ENCODE measurements around the gene EFHB. TPM values are rescaled to one million over a fixed set of nuclear protein-coding genes. Genes with fewer than 3 reads are reported as not detected.

Gene EFHB, protein sequence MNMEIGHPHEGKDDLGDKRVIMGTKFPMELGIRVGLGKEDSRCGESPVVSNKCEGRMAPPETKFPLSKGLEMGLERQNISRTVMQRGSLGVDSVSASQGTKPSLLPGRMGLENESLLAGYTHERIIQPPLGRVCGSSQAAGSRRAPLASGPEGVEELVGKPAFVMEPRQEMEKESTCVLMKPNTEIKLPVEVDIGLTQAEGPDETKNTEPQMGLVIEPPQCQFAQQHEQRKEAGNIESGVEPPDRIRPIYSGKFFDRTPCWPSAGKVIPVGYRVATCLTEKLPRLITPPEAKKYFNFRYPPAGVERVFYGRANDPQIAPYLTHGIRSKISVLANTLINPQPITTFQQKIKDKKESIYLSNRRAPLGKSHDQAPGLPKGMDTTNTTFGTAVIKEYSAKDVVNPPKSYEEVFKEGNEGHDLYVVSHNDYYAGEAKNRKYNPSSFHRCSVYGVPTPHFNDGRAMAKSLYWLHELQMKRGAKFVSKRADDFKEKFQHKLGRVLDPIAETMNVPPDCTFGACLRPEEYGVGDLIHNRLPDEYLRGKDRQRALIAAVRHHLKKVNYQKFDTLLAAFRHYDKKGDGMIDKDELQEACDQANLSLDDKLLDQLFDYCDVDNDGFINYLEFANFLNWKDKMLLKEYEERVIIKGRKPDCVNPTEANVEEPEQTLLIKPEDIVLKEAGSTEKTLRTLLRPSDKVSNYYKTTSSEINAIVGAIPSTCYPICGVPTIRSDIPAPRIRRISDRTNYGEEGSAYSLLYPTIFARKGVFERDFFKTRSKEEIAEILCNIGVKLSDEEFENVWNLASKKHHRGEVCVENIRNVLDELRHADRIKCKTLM
- total RNA-seq (0.15 and 1.0 TPM in 2 replicates), polyA plus RNA-seq (0.39 and 0.61 TPM in 2 replicates)

DNA sequence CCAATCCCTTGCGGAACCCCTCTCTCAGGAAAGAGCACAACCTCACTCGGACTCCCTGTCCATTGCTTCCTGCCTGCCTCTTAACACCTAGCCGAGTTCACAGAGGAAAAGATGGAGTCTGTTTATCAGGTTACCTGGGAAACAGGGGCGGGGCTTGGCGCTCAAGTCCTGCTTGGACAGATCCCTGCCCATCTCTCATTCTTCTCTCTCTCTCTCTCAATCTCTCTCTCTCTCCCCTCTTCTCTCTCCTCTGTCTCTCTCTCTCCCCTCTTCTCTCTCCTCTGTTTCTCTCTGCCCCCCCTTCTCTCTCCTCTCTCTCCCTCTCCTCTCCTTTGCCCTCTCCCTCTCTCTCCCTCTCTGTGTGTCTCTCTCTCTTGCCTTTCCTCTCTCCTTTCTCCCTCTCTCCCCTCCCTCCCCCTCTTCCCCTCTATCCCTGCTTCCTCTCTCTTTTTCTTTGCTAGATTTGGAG lies at the start of gene EFHB:
EFHB (minus strand) TSS at position 120 of the 469 bp plus-strand sequence. CDS start 199 bp downstream, outside the sequence.
- Histone ChIP-seq H3K27ac (no peak within 1 kb of the TSS), H3K4me1 (ENCODE audit: low read depth) (no peaks in the 10 kb centered on the region), H3K36me3 (no peaks in the 10 kb centered on the region), H3K27me3 (no peaks in the 10 kb centered on the region), H3K9me3 (ENCODE audit: low read depth) (no peaks in the 10 kb centered on the region), H3K4me3 (no peak within 1 kb of the TSS)
- peak; percentile 53 to 66 for DNase-seq (ENCODE audit: low read depth in 1 of 2, low spot score in 1 of 2)
- TF ChIP-seq, protein P1, sequence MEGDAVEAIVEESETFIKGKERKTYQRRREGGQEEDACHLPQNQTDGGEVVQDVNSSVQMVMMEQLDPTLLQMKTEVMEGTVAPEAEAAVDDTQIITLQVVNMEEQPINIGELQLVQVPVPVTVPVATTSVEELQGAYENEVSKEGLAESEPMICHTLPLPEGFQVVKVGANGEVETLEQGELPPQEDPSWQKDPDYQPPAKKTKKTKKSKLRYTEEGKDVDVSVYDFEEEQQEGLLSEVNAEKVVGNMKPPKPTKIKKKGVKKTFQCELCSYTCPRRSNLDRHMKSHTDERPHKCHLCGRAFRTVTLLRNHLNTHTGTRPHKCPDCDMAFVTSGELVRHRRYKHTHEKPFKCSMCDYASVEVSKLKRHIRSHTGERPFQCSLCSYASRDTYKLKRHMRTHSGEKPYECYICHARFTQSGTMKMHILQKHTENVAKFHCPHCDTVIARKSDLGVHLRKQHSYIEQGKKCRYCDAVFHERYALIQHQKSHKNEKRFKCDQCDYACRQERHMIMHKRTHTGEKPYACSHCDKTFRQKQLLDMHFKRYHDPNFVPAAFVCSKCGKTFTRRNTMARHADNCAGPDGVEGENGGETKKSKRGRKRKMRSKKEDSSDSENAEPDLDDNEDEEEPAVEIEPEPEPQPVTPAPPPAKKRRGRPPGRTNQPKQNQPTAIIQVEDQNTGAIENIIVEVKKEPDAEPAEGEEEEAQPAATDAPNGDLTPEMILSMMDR (IDR thresholded peaks at IDR 0.05; ENCODE audit: low read depth, low read length): no peak

GRCh38 chr3:19972054-19972453 lies 38.0 kb upstream of the EFHB start:
- TF ChIP-seq, protein P1 (IDR thresholded peaks at IDR 0.05; ENCODE audit: low read depth, low read length): no peak
- Histone ChIP-seq H3K4me3 (no peak overlapping the region), H3K36me3 (peaks cover 29% of the 10 kb centered on the region), H3K9me3 (ENCODE audit: low read depth) (no peaks in the 10 kb centered on the region), H3K4me1 (ENCODE audit: low read depth) (no peaks in the 10 kb centered on the region), H3K27me3 (no peaks in the 10 kb centered on the region), H3K27ac (no peak overlapping the region)
- DNase-seq (ENCODE audit: low read depth in 1 of 2, low spot score in 1 of 2): peak in 1 of 2 donors; percentile 44

DNA sequence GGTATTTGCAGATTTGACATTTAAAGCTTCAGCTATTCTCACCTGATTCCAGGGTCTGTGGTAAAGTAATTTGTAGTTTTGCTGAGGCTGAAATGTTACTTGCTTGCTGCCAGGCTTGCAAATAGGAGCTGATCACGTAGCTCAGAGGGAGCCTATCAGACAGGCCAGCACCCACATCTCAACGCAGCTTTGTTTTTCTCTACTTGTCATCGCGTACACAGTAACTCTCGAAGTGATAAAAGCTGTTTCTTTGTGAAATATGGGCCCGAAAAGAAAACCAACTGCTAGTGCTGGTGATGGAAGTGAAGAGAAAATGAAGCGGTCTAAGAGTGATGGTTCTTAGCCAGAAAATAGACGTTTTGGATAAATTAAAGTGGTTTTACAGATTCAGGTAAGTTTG lies 36.3 kb upstream of the EFHB start:
- Histone ChIP-seq H3K27ac (peak overlapping the region; percentile 16), H3K27me3 (no peaks in the 10 kb centered on the region), H3K4me1 (ENCODE audit: low read depth) (no peaks in the 10 kb centered on the region), H3K4me3 (no peak overlapping the region), H3K9me3 (ENCODE audit: low read depth) (no peaks in the 10 kb centered on the region), H3K36me3 (peaks cover 12% of the 10 kb centered on the region)
- TF ChIP-seq, protein P1 (IDR thresholded peaks at IDR 0.05; ENCODE audit: low read depth, low read length): no peak
- DNase-seq (ENCODE audit: low read depth in 1 of 2, low spot score in 1 of 2): peak in 1 of 2 donors; percentile 38

DNA sequence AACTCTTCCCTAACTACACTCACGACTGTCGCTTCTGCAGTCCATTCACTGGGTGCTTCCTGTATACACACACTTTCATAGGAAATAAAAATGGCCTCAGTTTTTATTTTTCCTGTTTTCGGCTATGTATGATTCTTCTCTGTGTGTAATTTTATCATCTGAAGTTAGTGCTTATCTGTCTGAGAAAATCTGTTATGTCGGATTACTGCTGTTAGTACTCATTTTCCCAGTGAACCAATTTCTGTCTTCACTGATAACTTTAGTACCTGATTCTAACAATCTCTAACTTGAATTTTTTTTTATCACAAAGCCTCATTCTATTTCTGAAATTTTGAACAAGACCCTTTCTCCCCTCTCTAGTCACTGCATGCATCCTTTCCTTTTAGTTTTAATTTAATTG lies 33.8 kb upstream of the EFHB start:
- H3K4me1 ChIP-seq (ENCODE audit: low read depth): no peaks in the 10 kb centered on the region
- no peaks in the 10 kb centered on the region for H3K9me3 ChIP-seq (ENCODE audit: low read depth)
- no peak overlapping the region for H3K27ac ChIP-seq
- no peak overlapping the region for H3K4me3 ChIP-seq
- no peaks in the 10 kb centered on the region for H3K27me3 ChIP-seq
- TF ChIP-seq, protein P1 (IDR thresholded peaks at IDR 0.05; ENCODE audit: low read depth, low read length): no peak
- H3K36me3 ChIP-seq: no peaks in the 10 kb centered on the region
- DNase-seq (ENCODE audit: low read depth in 1 of 2, low spot score in 1 of 2): no peak

GRCh38 chr3:19967208-19967607 lies 33.2 kb upstream of the EFHB start:
- H3K36me3 ChIP-seq: no peaks in the 10 kb centered on the region
- TF ChIP-seq, protein P1 (IDR thresholded peaks at IDR 0.05; ENCODE audit: low read depth, low read length): no peak
- DNase-seq (ENCODE audit: low read depth in 1 of 2, low spot score in 1 of 2): no peak
- no peaks in the 10 kb centered on the region for H3K9me3 ChIP-seq (ENCODE audit: low read depth)
- no peaks in the 10 kb centered on the region for H3K27me3 ChIP-seq
- H3K27ac ChIP-seq: no peak overlapping the region
- H3K4me3 ChIP-seq: no peak overlapping the region
- H3K4me1 ChIP-seq (ENCODE audit: low read depth): peaks cover 2% of the 10 kb centered on the region
